NCI-H1105 (cell line): ENCODE data around the gene DPP8.
A peak's percentile ranks its signal among the peaks of the same experiment; 100 is the strongest.

Source experiments
- DNase-seq: peaks from one replicate; lab custom pipeline; 2025; lab: John Stamatoyannopoulos, UW

DPP8 gene

DNA sequence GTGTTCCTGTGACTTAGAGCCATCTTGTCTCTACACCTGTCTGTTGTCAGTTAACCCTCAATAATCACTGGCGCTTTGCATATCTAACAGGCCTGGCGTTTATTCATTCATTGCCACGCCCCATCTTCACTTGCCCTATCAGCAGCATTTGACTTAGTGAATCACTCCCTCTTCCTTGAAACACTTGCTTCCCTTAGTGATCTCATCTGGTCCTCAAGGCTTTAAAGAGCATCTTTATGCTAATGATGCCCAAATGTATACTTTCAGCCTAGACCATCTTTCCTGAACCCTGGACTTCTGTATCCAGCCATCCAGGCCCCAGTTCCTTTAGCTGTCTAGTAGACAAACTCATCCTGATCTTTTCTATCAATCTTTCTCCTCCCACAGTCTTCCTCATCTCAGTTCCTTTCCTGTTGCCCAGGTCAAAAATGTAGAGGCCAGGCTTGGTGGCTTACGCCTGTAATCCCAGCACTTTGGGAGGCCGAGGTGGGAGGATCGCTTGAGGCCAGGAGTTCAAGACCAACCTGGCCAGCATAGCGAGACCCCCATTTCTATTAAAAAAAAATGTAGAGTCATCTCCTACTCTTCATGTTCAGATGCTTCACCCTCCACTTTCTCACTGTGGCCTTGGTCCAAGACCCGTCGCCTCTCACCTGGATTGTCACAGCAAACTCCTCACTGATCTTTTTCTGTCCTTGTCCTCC lies 93.4 kb downstream of the DPP8 start:
- DNase-seq, result no peak

GRCh38 chr15:65423150-65423975 lies 94.1 kb downstream of the DPP8 start:
- no peak for DNase-seq

GRCh38 chr15:65421360-65422215 lies 95.9 kb downstream of the DPP8 start:
- DNase-seq, result peak; percentile 14

DNA sequence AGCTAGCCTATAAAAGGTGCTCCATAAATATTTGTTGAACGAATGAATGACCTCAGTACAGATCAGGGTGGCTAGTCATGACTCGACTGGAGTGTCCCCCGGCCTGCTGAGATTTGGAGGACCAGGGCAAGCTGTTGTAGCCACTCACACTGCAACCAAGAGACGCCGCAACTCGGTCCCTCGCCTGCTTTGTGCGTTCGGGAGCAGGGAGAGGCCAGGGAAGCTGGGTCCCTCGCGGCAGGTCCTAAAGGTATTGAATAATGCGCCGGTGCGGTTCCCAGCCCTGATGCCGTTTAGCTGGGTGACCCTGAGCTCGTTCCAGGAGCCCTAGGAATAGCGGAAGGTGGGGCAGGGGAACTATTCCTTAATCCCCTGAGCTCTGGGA lies 96.5 kb downstream of the DPP8 start:
- DNase-seq, result no peak

GRCh38 chr15:65418596-65418995 lies 98.9 kb downstream of the DPP8 start:
- DNase-seq, result no peak

DNA sequence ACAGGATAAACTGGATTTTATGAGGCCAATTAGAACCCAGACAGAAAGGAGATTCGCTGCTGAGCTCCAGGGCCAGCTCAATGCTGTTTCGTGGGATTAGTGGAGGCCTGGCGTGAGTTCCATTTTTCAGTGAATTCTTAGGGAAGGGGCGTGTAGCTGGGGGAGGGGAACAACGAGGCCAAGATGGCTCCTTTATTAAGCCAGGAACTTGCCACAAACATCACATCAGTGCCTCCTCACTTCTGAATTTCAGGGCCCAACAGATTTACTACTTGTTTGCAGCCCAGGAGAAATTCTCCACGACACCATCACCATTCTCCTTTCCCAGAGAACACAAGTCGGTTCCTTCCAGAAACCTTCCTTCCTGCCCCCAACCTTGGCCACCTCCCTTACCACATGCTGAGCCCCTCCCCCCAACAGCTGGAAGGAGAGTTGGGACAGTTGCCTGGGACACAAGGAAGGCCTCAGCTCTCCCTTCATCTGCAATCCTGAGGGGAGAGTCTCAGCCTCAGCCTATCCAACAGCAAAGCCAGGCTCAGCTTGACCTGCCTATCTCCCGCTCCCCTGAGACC lies 100.6 kb downstream of the DPP8 start:
- no peak for DNase-seq

DNA sequence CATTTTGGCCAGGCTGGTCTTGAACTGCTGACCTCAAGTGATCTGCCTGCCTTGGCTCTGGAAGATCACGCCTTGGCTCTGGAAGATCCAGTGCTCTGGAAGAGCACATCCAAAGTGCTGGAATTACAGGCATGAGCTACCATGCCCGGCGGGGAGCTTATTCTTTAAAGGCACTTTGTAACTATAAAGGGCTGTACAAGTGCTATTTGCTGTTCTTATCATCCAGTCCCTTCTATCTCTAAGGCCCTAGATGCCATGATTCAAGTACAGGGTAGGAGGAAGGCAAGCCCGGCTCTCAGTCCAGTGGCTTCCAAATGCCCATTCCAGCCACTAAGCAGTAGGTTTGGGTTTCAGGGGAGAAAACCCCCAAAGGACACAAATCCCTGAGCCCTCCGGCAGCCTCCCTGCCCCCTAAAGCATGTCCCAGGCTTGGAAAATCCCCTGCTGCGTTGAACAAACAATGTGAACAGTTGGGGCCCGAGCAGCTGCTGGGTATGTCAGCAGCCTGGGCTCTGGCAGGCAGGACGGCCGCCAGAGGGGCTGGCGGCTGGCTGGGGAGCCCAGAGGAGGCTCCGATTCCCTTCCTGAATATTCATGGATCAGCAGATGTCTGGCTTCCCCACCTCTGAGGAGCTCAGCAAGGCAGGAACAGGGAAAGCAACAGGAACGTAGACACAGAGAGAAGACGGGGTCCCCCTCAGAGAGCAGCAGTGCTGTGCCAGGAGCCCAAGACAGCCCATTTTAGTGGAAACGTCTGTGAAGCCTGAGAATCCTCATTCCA lies 102.5 kb downstream of the DPP8 start:
- DNase-seq, result peak; percentile 53

- no peak for DNase-seq
Observed at GRCh38 chr15:65413760-65414144, 103.7 kb downstream of the DPP8 start.

DNA sequence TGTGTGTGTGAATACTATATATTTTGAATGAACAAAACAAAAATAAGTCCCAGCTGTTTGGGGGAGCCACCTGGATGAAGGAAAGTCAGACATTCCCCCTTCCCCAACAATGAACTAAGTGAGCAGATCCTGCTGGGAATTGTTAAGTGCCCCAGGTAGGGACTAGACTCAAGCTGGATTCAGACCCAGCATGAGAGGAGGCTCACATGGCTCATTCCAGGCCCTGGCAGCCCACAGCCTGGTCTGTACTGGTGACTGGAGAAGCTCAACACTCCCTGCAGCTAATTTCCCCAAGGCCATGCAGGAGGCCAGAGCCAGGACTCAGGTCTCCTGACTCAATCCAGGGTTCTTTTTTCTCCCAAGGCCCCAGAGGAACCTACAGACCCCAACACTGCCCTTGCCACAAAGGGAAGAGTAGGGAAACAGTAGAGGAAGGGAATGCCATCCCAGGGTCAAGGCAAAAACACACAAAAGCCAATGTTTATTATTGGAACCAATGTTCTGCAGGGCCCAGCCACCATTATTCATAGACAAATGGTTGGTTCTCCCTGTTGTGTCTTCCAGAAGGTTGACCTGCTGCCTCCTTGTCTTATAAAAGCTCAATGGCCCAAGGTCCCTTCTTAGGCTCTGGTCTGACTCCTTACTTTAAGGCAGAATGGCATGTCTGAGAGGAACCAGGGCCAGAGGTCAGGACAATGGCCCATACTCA lies 104.3 kb downstream of the DPP8 start:
- no peak for DNase-seq

DNA sequence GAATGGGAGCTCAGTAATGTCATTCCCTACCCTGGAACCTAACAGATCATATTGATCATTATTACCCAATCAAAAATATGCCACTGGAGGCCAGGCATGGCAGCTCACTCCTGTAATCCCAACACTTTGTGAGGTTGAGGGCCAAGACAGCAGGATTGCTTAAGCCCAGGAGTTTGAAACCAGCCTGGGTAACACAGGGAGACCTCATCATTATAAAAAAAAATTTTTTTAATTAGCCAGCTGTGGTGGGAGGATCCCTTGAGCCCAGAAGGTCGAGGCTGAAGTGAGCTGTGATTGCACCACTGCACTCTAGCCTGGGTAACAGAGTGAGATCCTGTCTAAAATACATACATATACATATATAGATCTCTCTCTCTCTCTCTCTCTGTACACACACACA lies 104.9 kb downstream of the DPP8 start:
- no peak for DNase-seq

DNA sequence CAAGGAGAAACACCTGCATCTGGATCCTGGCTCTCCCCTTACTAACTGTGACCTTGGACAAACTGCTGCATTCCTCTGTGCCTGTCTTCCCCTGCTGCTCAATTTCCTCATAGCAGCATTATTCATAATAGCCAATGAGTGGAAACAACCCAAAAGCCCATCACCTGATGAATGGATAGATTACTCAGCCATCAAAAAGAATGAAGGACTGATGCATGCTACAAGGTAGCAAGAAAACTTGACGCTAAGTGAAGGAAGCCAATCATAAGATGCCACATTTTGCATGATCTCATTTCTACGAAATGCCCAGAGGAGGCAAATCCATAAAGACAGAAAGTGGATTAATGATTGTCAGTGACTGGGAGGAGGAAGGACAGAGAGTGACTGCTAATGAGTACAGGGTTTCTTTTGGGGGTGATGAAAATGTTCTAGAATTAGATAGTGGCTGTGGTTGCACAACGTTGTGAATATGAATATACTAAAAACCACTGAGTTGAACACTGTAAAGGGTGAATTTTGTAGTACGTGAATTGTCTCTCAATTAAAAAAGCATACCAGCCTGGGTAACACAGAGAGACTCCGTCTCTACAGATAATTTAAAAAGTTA lies 105.9 kb downstream of the DPP8 start:
- DNase-seq, result no peak

DNA sequence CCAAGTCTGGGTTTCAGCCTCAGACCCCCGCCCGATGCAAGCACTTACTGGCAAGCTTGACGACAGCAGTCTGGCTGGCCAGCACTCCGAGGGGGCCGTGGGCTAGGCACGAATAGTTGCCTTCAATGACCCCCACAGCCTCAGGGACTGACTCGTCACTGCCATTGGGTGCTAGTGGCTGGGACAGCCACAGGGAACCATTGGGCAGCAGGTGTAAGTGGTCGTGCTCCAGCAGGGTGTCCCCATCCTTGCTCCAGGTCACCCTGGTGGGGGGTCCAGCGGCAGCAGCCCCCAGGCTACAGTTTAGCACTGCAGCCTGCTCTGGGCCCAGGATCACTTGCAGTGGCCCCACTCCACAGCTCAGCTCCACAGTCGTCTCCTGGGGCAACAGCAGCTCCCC lies 106.5 kb downstream of the DPP8 start:
- no peak for DNase-seq

DNA sequence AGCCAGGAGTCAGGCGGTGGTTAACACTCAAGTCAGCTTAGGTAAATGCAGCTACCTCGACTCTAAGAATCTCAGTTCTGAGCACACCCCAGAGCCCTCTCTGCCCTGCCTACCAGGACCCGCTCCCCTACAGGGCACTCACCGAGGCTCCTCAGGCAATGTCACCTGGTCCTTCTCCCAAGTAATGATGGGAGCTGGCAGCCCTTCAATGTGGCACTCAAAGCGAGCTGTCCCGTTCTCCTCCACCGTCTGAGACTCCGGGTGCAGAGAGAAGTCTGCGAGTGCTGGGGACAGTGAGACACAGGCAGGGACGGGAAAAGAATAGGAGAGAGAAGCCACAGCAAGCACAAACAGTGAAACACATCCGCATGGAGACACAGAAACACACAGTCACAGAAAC lies 107.5 kb downstream of the DPP8 start:
- no peak for DNase-seq

- DNase-seq, result no peak
Observed at GRCh38 chr15:65409036-65409631, 108.4 kb downstream of the DPP8 start.

DNA sequence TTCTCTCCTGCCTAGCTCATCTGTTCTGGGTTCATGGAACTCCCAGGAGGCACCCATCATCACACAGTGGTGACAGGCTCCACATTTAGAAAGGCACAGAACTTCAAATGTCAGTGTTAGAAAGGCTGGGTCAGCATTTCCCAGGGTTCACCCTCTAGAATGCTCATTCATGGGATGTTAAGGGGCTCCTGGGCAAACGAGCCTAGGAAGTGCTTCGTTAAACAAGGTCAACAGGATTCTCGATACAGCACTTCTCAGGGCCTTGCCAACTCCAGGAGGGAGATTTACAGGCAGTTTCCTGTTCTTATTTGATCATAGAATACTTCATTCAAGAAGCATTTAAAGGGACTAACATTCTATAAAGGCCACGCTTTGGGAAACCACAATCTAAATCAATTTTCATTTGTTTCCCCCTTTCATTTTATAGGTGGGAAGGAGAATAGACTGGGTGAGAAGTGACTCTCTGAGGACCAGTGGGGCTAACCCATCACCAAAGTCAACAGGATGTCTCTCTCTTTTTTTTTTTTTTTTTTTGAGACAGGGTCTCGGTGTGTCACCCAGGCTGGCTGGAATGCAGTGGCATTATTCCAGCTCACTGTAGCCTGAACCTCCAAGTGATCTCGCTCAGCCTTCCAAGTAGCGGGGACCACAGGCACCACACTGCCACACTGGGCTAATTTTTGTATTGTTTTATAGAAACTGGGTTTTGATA lies 109.0 kb downstream of the DPP8 start:
- DNase-seq, result no peak

- DNase-seq, result no peak
Observed at GRCh38 chr15:65406424-65407000, 111.0 kb downstream of the DPP8 start.

GRCh38 chr15:65405791-65406423 lies 111.6 kb downstream of the DPP8 start:
- no peak for DNase-seq

GRCh38 chr15:65404186-65404872 lies 113.2 kb downstream of the DPP8 start:
- no peak for DNase-seq
